ENCODE data around the gene CCSAP. TPM values are rescaled to one million over a fixed set of nuclear protein-coding genes. Genes with fewer than 3 reads are reported as not detected.
"Not testable (repeated sequence)": the region's sequence is repeated elsewhere in the genome, so short reads cannot be mapped to it uniquely, and the experiment has no call there.

Gene CCSAP
- total and polyA plus RNA-seq, 2 of the 4 experiments (the other 2 are of a cell fraction): 2.3 to 3.8 TPM

GRCh38 chr1:229291686-229292085 lies 51.2 kb downstream of the CCSAP start:
- H3K14ac ChIP-seq (replicated peaks; ENCODE audit: low read depth, low read length); H3K56ac ChIP-seq (ENCODE audit: extremely low read depth, insufficient read depth, low read length); H3K9me3 ChIP-seq (ENCODE audit: control insufficient read depth, insufficient read depth, low read length); H2AK5ac ChIP-seq (ENCODE audit: low read depth, low read length); H2BK120ac ChIP-seq (ENCODE audit: low read depth, low read length); H3K4ac ChIP-seq (ENCODE audit: low read depth, low read length); CTCF ChIA-PET; H3K4me3 ChIP-seq (ENCODE audit: insufficient read depth, low read depth, low read length); DNase-seq; H3K9ac ChIP-seq (ENCODE audit: low read depth, low read length); H3K23ac ChIP-seq (ENCODE audit: low read depth, low read length); intact Hi-C loops (cut with micrococcal nuclease); in situ Hi-C loops (cut with MboI; ENCODE audit: low sequenced_read_pairs); H4K5ac ChIP-seq (ENCODE audit: low read depth, low read length); H3K27me3 ChIP-seq (ENCODE audit: control insufficient read depth, insufficient read depth, low read length); H4K91ac ChIP-seq (ENCODE audit: insufficient read depth, low read depth, low read length); ATAC-seq (ENCODE audit: low read depth); H2BK20ac ChIP-seq (ENCODE audit: low read depth, low read length); H2AFZ ChIP-seq (replicated peaks; ENCODE audit: low read length, poor library complexity); H2BK15ac ChIP-seq (ENCODE audit: low read depth, low read length); H2BK5ac ChIP-seq (ENCODE audit: low read depth, low read length, poor library complexity, severe bottlenecking); dilution Hi-C loops (cut with HindIII; ENCODE audit: low sequenced_read_pairs, unreplicated experiment); H4K20me1 ChIP-seq (ENCODE audit: insufficient read depth, low read length); H3K18ac ChIP-seq (ENCODE audit: low read depth, low read length); H3K4me2 ChIP-seq (ENCODE audit: low read depth, low read length); H2AK9ac ChIP-seq (replicated peaks; ENCODE audit: low read depth, low read length, poor library complexity); H4K8ac ChIP-seq (ENCODE audit: low read depth in 2 of 2, low read length in 2 of 2); POLR2A ChIA-PET (ENCODE audit: unreplicated experiment); H3K27ac ChIP-seq (ENCODE audit: insufficient read depth, low read length); BruUV-seq (replicated peaks): not testable (repeated sequence)
- Histone ChIP-seq H3K9me1 (ENCODE audit: insufficient read depth, low read length) (peaks cover 20% of the 10 kb centered on the region), H3K4me1 (ENCODE audit: control insufficient read depth, insufficient read depth, low read length) (peaks cover 10% of the 10 kb centered on the region), H3K79me1 (ENCODE audit: low read depth in 1 of 2, low read length in 2 of 2) (peaks cover 19 to 53% of the 10 kb centered on the region in 2 experiments; a peak in 3 of 4 replicates), H3K36me3 (ENCODE audit: control insufficient read depth, insufficient read depth, low read length) (peaks cover 17% of the 10 kb centered on the region)
- WGBS, 2 experiments (ENCODE audit: extremely low coverage in 2 of 2, insufficient read length in 1 of 2): no CpG with 5 or more reads among the region's 4 CpGs

All from IMR-90 (cell line).